A673 (cell line): ENCODE data around the gene BRD4. TPM values are rescaled to one million over a fixed set of nuclear protein-coding genes. Genes with fewer than 3 reads are reported as not detected.
A peak's percentile ranks its signal among the peaks of the same experiment; 100 is the strongest.

Experiments used
- BruUV-seq: library from RNA; stranded (reverse); fragments of 400-500 nt; replicated peaks from 2 replicates; lab custom pipeline; 2021; lab: Mats Ljungman, UMichigan
- CTCF ChIA-PET: fragments of 300-600 bp; sonication (Branson Sonifier 250); formaldehyde crosslinking; loops from one replicate; lab custom pipeline; 2022; ENCODE audit warnings: antibody characterized with exemption; lab: Charles Lee
- POLR2A ChIA-PET: fragments of 300-600 bp; sonication (Branson Sonifier 250); formaldehyde crosslinking; loops from one replicate; lab custom pipeline; 2022; ENCODE audit warnings: antibody characterized with exemption; ENCODE audit not compliant: low non-redundant PET; lab: Charles Lee
- DNase-seq: peaks from one replicate; pipeline ENCODE4 v3.0.0-alpha.2; 2015; ENCODE audit warnings: low spot score
- H3K27ac ChIP-seq: fragments of 200-600 bp; sonication (generic); 2 replicates; pipeline ENCODE4 v1.5.1; 2016; ENCODE audit warnings: mixed run types, low read depth, mild to moderate bottlenecking, mixed read lengths, antibody characterized with exemption, low read length; ENCODE audit not compliant: poor library complexity, severe bottlenecking
- H3K27me3 ChIP-seq: fragments of 200-600 bp; sonication (generic); replicated peaks from 2 replicates; pipeline ENCODE4 v1.6.1; 2017; ENCODE audit warnings: mixed run types, low read depth, mild to moderate bottlenecking, mixed read lengths, antibody characterized with exemption, low read length; ENCODE audit not compliant: insufficient read depth, poor library complexity
- H3K36me3 ChIP-seq: fragments of 200-600 bp; sonication (generic); 2 replicates; pipeline ENCODE4 v1.6.1; 2016; ENCODE audit warnings: mixed run types, mild to moderate bottlenecking, mixed read lengths, antibody characterized with exemption, low read length; ENCODE audit not compliant: insufficient read depth, poor library complexity, severe bottlenecking
- H3K4me1 ChIP-seq: fragments of 200-600 bp; sonication (generic); 2 replicates; pipeline ENCODE4 v1.6.1; 2017; ENCODE audit warnings: mixed run types, mild to moderate bottlenecking, mixed read lengths, antibody characterized with exemption, low read length; ENCODE audit not compliant: insufficient read depth, poor library complexity, severe bottlenecking
- H3K4me3 ChIP-seq: fragments of 200-600 bp; sonication (generic); 2 replicates; pipeline ENCODE4 v1.5.1; 2016; ENCODE audit warnings: low read depth, mixed run types, mild to moderate bottlenecking, mixed read lengths, low read length; ENCODE audit not compliant: poor library complexity, severe bottlenecking
- H3K9me3 ChIP-seq: fragments of 200-600 bp; sonication (generic); 2 replicates; pipeline ENCODE4 v1.6.1; 2016; ENCODE audit warnings: mixed run types, low read depth, mild to moderate bottlenecking, mixed read lengths, antibody characterized with exemption, low read length; ENCODE audit not compliant: poor library complexity, severe bottlenecking
- CTCF ChIP-seq: fragments of 300-800, 200-600 bp; sonication (generic); conservative IDR thresholded peaks from 2 replicates; pipeline ENCODE4 v1.5.1; 2017; ENCODE audit warnings: low read depth, mild to moderate bottlenecking, antibody characterized with exemption, low read length, moderate library complexity, mixed read lengths
- EZH2 ChIP-seq: fragments of 200-600 bp; sonication (generic); IDR thresholded peaks from 2 replicates; pipeline ENCODE4 v1.6.1; 2017; ENCODE audit warnings: borderline replicate concordance, low read depth, mild to moderate bottlenecking, mixed read lengths, antibody characterized with exemption, low read length; ENCODE audit not compliant: poor library complexity, severe bottlenecking
- intact Hi-C: fragments of 100-400 bp; cut with micrococcal nuclease; formaldehyde crosslinking; loops from one replicate; pipeline ENCODE4 v1.10.0; 2022; ENCODE audit not compliant: unreplicated experiment
- total RNA-seq: library from RNA; stranded (reverse); gene quantifications from 2 replicates; pipeline ENCODE4 v1.2.3, GENCODE V29; 2021

Gene BRD4
- total RNA-seq, 1 experiment from 2014 or later: 174 TPM

- Histone ChIP-seq H3K4me1 (peaks cover 8% of the 10 kb centered on the region), H3K9me3 (no peaks in the 10 kb centered on the region), H3K36me3 (no peaks in the 10 kb centered on the region), H3K4me3 (peak overlapping the region; percentile 68), H3K27me3 (no peaks in the 10 kb centered on the region), H3K27ac (no peak overlapping the region)
- CTCF ChIA-PET: no interaction called here
- TF ChIP-seq EZH2: no peak
- no peak for TF ChIP-seq CTCF
- intact Hi-C loops: no loop called here
- DNase-seq: peak; percentile 97
- no TSS peak for BruUV-seq
- POLR2A ChIA-PET: no interaction called here
Observed at GRCh38 chr19:15222738-15223648, 109.3 kb downstream of the BRD4 start.

GRCh38 chr19:15220833-15221232 lies 111.5 kb downstream of the BRD4 start:
- no peak for DNase-seq
- BruUV-seq: no TSS peak
- ChIA-PET POLR2A (no interaction called here), CTCF (interaction anchor here (0.6 kb wide), 1 partner anchor 151 kb away, joined by 4 read pairs; no protein-coding TSS in a partner anchor)
- no peaks in the 10 kb centered on the region for H3K27me3 ChIP-seq
- H3K4me1 ChIP-seq: peaks cover 8% of the 10 kb centered on the region
- intact Hi-C loops: no loop called here
- no peak for TF ChIP-seq CTCF
- no peak for TF ChIP-seq EZH2
- no peak overlapping the region for H3K27ac ChIP-seq
- no peaks in the 10 kb centered on the region for H3K36me3 ChIP-seq
- no peaks in the 10 kb centered on the region for H3K9me3 ChIP-seq
- H3K4me3 ChIP-seq: no peak overlapping the region

- H3K27ac ChIP-seq: no peak overlapping the region
- no peaks in the 10 kb centered on the region for H3K36me3 ChIP-seq
- intact Hi-C loops: no loop called here
- H3K9me3 ChIP-seq: no peaks in the 10 kb centered on the region
- ChIA-PET POLR2A (no interaction called here), CTCF (interaction anchor here (0.6 kb wide), 1 partner anchor 13 kb away, joined by 3 read pairs; no protein-coding TSS in a partner anchor)
- TF ChIP-seq EZH2: no peak
- no peak for TF ChIP-seq CTCF
- H3K4me3 ChIP-seq: no peak overlapping the region
- peaks cover 8% of the 10 kb centered on the region for H3K4me1 ChIP-seq
- no peaks in the 10 kb centered on the region for H3K27me3 ChIP-seq
- DNase-seq: no peak
- no TSS peak for BruUV-seq
Observed at GRCh38 chr19:15218501-15218900, 113.8 kb downstream of the BRD4 start.
